ENCODE measurements around the gene GREM2.

Gene GREM2

GRCh38 chr1:240597153-240597745, 14.7 kb downstream of the GREM2 start:
- H3K9ac ChIP-seq (ENCODE audit: low read length) = no peak overlapping the region
- H3K4me3 ChIP-seq (ENCODE audit: low read depth, low read length, poor library complexity, severe bottlenecking) = no peak overlapping the region
- no peak overlapping the region for H2AFZ ChIP-seq (ENCODE audit: low read length)
- TF ChIP-seq EZH2 (IDR thresholded peaks at IDR 0.05; ENCODE audit: borderline replicate concordance, low read length) = no peak
- no peak for TF ChIP-seq CTCF (IDR thresholded peaks at IDR 0.05; ENCODE audit: low read length)
- no peaks in the 10 kb centered on the region for H3K79me2 ChIP-seq (ENCODE audit: insufficient read depth, low read length)
- H3F3A ChIP-seq (ENCODE audit: insufficient read depth, low read length) = no peaks in the 10 kb centered on the region
- H3K4me2 ChIP-seq (ENCODE audit: low read length) = no peak overlapping the region
- no peaks in the 10 kb centered on the region for H4K20me1 ChIP-seq (ENCODE audit: insufficient read depth, low read length)
- H3K27me3 ChIP-seq (ENCODE audit: insufficient read depth, low read length) = no peaks in the 10 kb centered on the region; the same call in 1 of the 2 replicates
- no peaks in the 10 kb centered on the region for H3K4me1 ChIP-seq (ENCODE audit: insufficient read depth, low read length, severe bottlenecking)
- no peak overlapping the region for H3K27ac ChIP-seq (ENCODE audit: low read depth, low read length, poor library complexity, severe bottlenecking)
- no peaks in the 10 kb centered on the region for H3K9me3 ChIP-seq (ENCODE audit: low read length)
- no peaks in the 10 kb centered on the region for H3K9me2 ChIP-seq (ENCODE audit: low read depth, low read length)
- H3K36me3 ChIP-seq (ENCODE audit: insufficient read depth, low read length) = no peaks in the 10 kb centered on the region

- Histone ChIP-seq H3K4me3 (ENCODE audit: low read depth, low read length, poor library complexity, severe bottlenecking) (no peak overlapping the region), H3K9me2 (ENCODE audit: low read depth, low read length) (no peaks in the 10 kb centered on the region), H3K27ac (ENCODE audit: low read depth, low read length, poor library complexity, severe bottlenecking) (no peak overlapping the region), H4K20me1 (ENCODE audit: insufficient read depth, low read length) (no peaks in the 10 kb centered on the region), H3K9me3 (ENCODE audit: low read length) (no peaks in the 10 kb centered on the region), H3K9ac (ENCODE audit: low read length) (no peak overlapping the region), H3K36me3 (ENCODE audit: insufficient read depth, low read length) (no peaks in the 10 kb centered on the region), H3K4me1 (ENCODE audit: insufficient read depth, low read length, severe bottlenecking) (no peaks in the 10 kb centered on the region), H3K4me2 (ENCODE audit: low read length) (no peak overlapping the region), H3K79me2 (ENCODE audit: insufficient read depth, low read length) (no peaks in the 10 kb centered on the region), H3F3A (ENCODE audit: insufficient read depth, low read length) (no peaks in the 10 kb centered on the region), H2AFZ (ENCODE audit: low read length) (no peak overlapping the region), H3K27me3 (ENCODE audit: insufficient read depth, low read length) (no peaks in the 10 kb centered on the region; the same call in 1 of the 2 replicates)
- TF ChIP-seq CTCF (IDR thresholded peaks at IDR 0.05; ENCODE audit: low read length) = no peak
- TF ChIP-seq EZH2 (IDR thresholded peaks at IDR 0.05; ENCODE audit: borderline replicate concordance, low read length) = no peak
These were observed 16.5 kb downstream of the GREM2 start for GRCh38 chr1:240595476-240595875.

- Histone ChIP-seq H3K36me3 (ENCODE audit: insufficient read depth, low read length) (no peaks in the 10 kb centered on the region), H3K27me3 (ENCODE audit: insufficient read depth, low read length) (no peaks in the 10 kb centered on the region; the same call in 1 of the 2 replicates), H3K4me3 (ENCODE audit: low read depth, low read length, poor library complexity, severe bottlenecking) (no peak overlapping the region)
These were observed 20.4 kb downstream of the GREM2 start for GRCh38 chr1:240591564-240591963.

More at GRCh38 chr1:240591564-240591963, 20.4 kb downstream of the GREM2 start:
- Histone ChIP-seq H3K4me2 (ENCODE audit: low read length) (no peak overlapping the region), H3K9me2 (ENCODE audit: low read depth, low read length) (no peaks in the 10 kb centered on the region), H3K79me2 (ENCODE audit: insufficient read depth, low read length) (no peaks in the 10 kb centered on the region), H3K9ac (ENCODE audit: low read length) (no peak overlapping the region), H3K9me3 (ENCODE audit: low read length) (no peaks in the 10 kb centered on the region), H3K4me1 (ENCODE audit: insufficient read depth, low read length, severe bottlenecking) (no peaks in the 10 kb centered on the region), H3K27ac (ENCODE audit: low read depth, low read length, poor library complexity, severe bottlenecking) (no peak overlapping the region), H4K20me1 (ENCODE audit: insufficient read depth, low read length) (no peaks in the 10 kb centered on the region), H3F3A (ENCODE audit: insufficient read depth, low read length) (no peaks in the 10 kb centered on the region), H2AFZ (ENCODE audit: low read length) (no peak overlapping the region)
- no peak for TF ChIP-seq CTCF (IDR thresholded peaks at IDR 0.05; ENCODE audit: low read length)
- no peak for TF ChIP-seq EZH2 (IDR thresholded peaks at IDR 0.05; ENCODE audit: borderline replicate concordance, low read length)
